SK-N-SH (cell line): ENCODE results near the gene ZFX. TPM values are rescaled to one million over a fixed set of nuclear protein-coding genes. Genes with fewer than 3 reads are reported as not detected.

Experiments used
- CTCF ChIA-PET: fragments of 300-600, 350-600 bp; formaldehyde crosslinking; extraction: SDS; loops from one replicate; lab custom pipeline; 2021; lab: Yijun Ruan, JAX
- POLR2A ChIA-PET: fragments of 350-600 bp; sonication (Branson Sonifier 250); formaldehyde crosslinking; extraction: SDS; loops from one replicate; lab custom pipeline; 2020; ENCODE audit warnings: antibody characterized with exemption, inconsistent platforms; lab: Yijun Ruan, JAX
- DNase-seq: peaks from one replicate; pipeline ENCODE4 v3.0.0; 2012
- H2AFZ ChIP-seq: fragments of 200-600 bp; sonication (generic); 2 replicates; pipeline ENCODE4 v1.8.1; 2016; ENCODE audit warnings: antibody characterized with exemption, mild to moderate bottlenecking, low read depth
- H3F3A ChIP-seq: fragments of 200-600 bp; sonication (generic); replicated peaks from 2 replicates; pipeline ENCODE3; 2016; ENCODE audit warnings: antibody characterized with exemption, mild to moderate bottlenecking; ENCODE audit not compliant: insufficient read depth
- H3K27ac ChIP-seq, 2 experiments: fragments of 200-500 bp in 1 of 2; fragments of 200-600 bp in 1 of 2; sonication (Bioruptor generic) in 1 of 2; sonication (generic), shearing (Covaris generic) in 1 of 2; 2 replicates each; pipeline versions ENCODE4 v1.5.1 to v1.6.1; 2014 to 2016; ENCODE audit warnings: low read depth in 2 of 2, inconsistent platforms in 1 of 2, low read length in 1 of 2, mild to moderate bottlenecking in 1 of 2, mixed read lengths in 1 of 2
- H3K27me3 ChIP-seq: fragments of 200-600 bp; sonication (generic), shearing (Covaris generic); 2 replicates; pipeline ENCODE4 v1.6.1; 2016; ENCODE audit warnings: mixed run types; ENCODE audit not compliant: insufficient read depth
- H3K36me3 ChIP-seq, 2 experiments: fragments of 200-500 bp in 1 of 2; fragments of 200-600 bp in 1 of 2; sonication (Bioruptor generic) in 1 of 2; sonication (generic) in 1 of 2; replicated peaks in 1 of 2; 2 replicates each; pipeline versions ENCODE3 to v1.5.1; 2014 to 2016; ENCODE audit warnings: low read length in 1 of 2, mild to moderate bottlenecking in 1 of 2; ENCODE audit not compliant: insufficient read depth in 2 of 2, control insufficient read depth in 1 of 2
- H3K4me1 ChIP-seq, 2 experiments: fragments of 200-500 bp in 1 of 2; fragments of 200-600 bp in 1 of 2; sonication (Bioruptor generic) in 1 of 2; sonication (generic), shearing (Covaris generic) in 1 of 2; 2 replicates each; pipeline versions ENCODE4 v1.5.1 to v1.6.1; 2014 to 2016; ENCODE audit warnings: low read depth in 1 of 2, low read length in 1 of 2, mixed run types in 1 of 2; ENCODE audit not compliant: insufficient read depth in 2 of 2, control insufficient read depth in 1 of 2
- H3K4me2 ChIP-seq: fragments of 200-600 bp; sonication (generic), shearing (Covaris generic); 2 replicates; pipeline ENCODE4 v1.6.1; 2017; ENCODE audit warnings: mixed run types
- H3K4me3 ChIP-seq, 2 experiments: fragments of 200-500 bp in 1 of 2; fragments of 200-600 bp in 1 of 2; sonication (Bioruptor generic) in 1 of 2; sonication (generic), shearing (Covaris generic) in 1 of 2; 2 replicates each; pipeline versions ENCODE4 v1.5.1 to v1.8.1; 2014 to 2016; ENCODE audit warnings: low read depth in 2 of 2, inconsistent platforms in 1 of 2, low read length in 1 of 2, mild to moderate bottlenecking in 1 of 2, mixed read lengths in 1 of 2, moderate library complexity in 1 of 2
- H3K79me2 ChIP-seq: fragments of 200-600 bp; sonication (generic); 2 replicates; pipeline ENCODE4 v1.8.1; 2017; ENCODE audit warnings: mild to moderate bottlenecking; ENCODE audit not compliant: insufficient read depth
- H3K9ac ChIP-seq: fragments of 200-600 bp; sonication (generic); 2 replicates; pipeline ENCODE4 v1.6.1; 2017; ENCODE audit warnings: mixed run types
- H3K9me2 ChIP-seq: fragments of 200-600 bp; sonication (generic); 2 replicates; pipeline ENCODE4 v1.6.1; 2017; ENCODE audit warnings: mixed run types
- H3K9me3 ChIP-seq: fragments of 200-600 bp; sonication (generic); 2 replicates; pipeline ENCODE4 v1.6.1; 2017; ENCODE audit warnings: mixed run types, mild to moderate bottlenecking, moderate library complexity
- H4K20me1 ChIP-seq: fragments of 200-600 bp; sonication (generic); 2 replicates; pipeline ENCODE4 v1.6.1; 2017; ENCODE audit warnings: mild to moderate bottlenecking, mixed run types; ENCODE audit not compliant: insufficient read depth
- CHD2 ChIP-seq: fragments of 150-350 bp; IDR thresholded peaks from 2 replicates; pipeline ENCODE4 v1.6.1; 2018; ENCODE audit warnings: low read length; ENCODE audit not compliant: partially characterized antibody
- ELF1 ChIP-seq: IDR thresholded peaks from 2 replicates; pipeline ENCODE4 v1.4.0; 2012
- EP300 ChIP-seq, 2 experiments: IDR thresholded peaks; 2 replicates each; pipeline versions ENCODE4 v1.4.0 to v1.6.1; 2012; ENCODE audit warnings: borderline replicate concordance in 1 of 2, low read depth in 1 of 2, low read length in 1 of 2
- FOSL2 ChIP-seq: IDR thresholded peaks from 2 replicates; pipeline ENCODE4 v1.4.0; 2012; ENCODE audit warnings: low read depth, mild to moderate bottlenecking, moderate library complexity, borderline replicate concordance
- FOXM1 ChIP-seq: IDR thresholded peaks from 2 replicates; pipeline ENCODE4 v1.4.0; 2012; ENCODE audit warnings: low read depth, mild to moderate bottlenecking
- GABPA ChIP-seq: IDR thresholded peaks from 2 replicates; pipeline ENCODE4 v1.4.0; 2012; ENCODE audit warnings: low read depth, mild to moderate bottlenecking
- GATA2 ChIP-seq: sonication (generic); formaldehyde crosslinking; IDR thresholded peaks from 2 replicates; pipeline ENCODE4 v1.5.0; 2020; ENCODE audit warnings: mild to moderate bottlenecking, missing genetic modification reagents
- MXI1 ChIP-seq: IDR thresholded peaks from 2 replicates; pipeline ENCODE4 v1.6.1; 2012; ENCODE audit warnings: mild to moderate bottlenecking, low read depth, low read length, improper control_type of control experiment
- NFIC ChIP-seq: IDR thresholded peaks from 2 replicates; pipeline ENCODE4 v1.4.0; 2012; ENCODE audit warnings: borderline replicate concordance
- POLR2AphosphoS5 ChIP-seq: IDR thresholded peaks from 2 replicates; pipeline ENCODE4 v1.6.1; 2012; ENCODE audit warnings: low read depth, low read length
- RCOR1 ChIP-seq: fragments of 150-350 bp; IDR thresholded peaks from 2 replicates; pipeline ENCODE4 v1.6.1; 2017; ENCODE audit warnings: antibody characterized with exemption, low read length
- RFX5 ChIP-seq: IDR thresholded peaks from 2 replicates; pipeline ENCODE4 v1.6.1; 2012; ENCODE audit warnings: mild to moderate bottlenecking, improper control_type of control experiment, low read length
- RXRA ChIP-seq: IDR thresholded peaks from 2 replicates; pipeline ENCODE4 v1.4.0; 2012; ENCODE audit warnings: low read depth, mild to moderate bottlenecking, borderline replicate concordance
- SIN3A ChIP-seq: IDR thresholded peaks from 2 replicates; pipeline ENCODE4 v1.6.1; 2012; ENCODE audit warnings: low read depth, mild to moderate bottlenecking, low read length, moderate library complexity, borderline replicate concordance
- TAF1 ChIP-seq: IDR thresholded peaks from 2 replicates; pipeline ENCODE4 v1.6.1; 2012; ENCODE audit warnings: low read depth, mild to moderate bottlenecking, low read length, moderate library complexity, borderline replicate concordance
- TCF12 ChIP-seq: IDR thresholded peaks from 2 replicates; pipeline ENCODE4 v1.4.0; 2012
- TEAD4 ChIP-seq: IDR thresholded peaks from 2 replicates; pipeline ENCODE4 v1.4.0; 2012; ENCODE audit warnings: mild to moderate bottlenecking, borderline replicate concordance; ENCODE audit not compliant: insufficient read depth
- USF2 ChIP-seq: fragments of 150-350 bp; IDR thresholded peaks from 2 replicates; pipeline ENCODE4 v1.6.1; 2017; ENCODE audit warnings: antibody characterized with exemption, low read length, low read depth, borderline replicate concordance
- YY1 ChIP-seq: IDR thresholded peaks from 2 replicates; pipeline ENCODE4 v1.4.0; 2012; ENCODE audit warnings: low read depth, mild to moderate bottlenecking
- ZBTB33 ChIP-seq: IDR thresholded peaks from 2 replicates; pipeline ENCODE4 v1.4.0; 2012; ENCODE audit warnings: low read depth, borderline replicate concordance
- WGBS: methylation state at CpG from one replicate; pipeline ENCODE4 v1.1.6; 2017; ENCODE audit warnings: low lambda C conversion rate; 5-methylcytosine and 5-hydroxymethylcytosine counted together
- polyA plus RNA-seq, 3 experiments: library from polyadenylated mRNA; depleted of rRNA; stranded (reverse); fragments of >200 nt; gene quantifications; 2 replicates each; pipeline ENCODE4 v1.2.3, GENCODE V29; 2012
- TF ChIP-seq, protein P1 (sequence below): IDR thresholded peaks from 2 replicates; pipeline ENCODE4; 2012
- TF ChIP-seq, protein P2 (sequence below): IDR thresholded peaks from 2 replicates; pipeline ENCODE4 v1.4.0; 2012; ENCODE audit warnings: low read depth, borderline replicate concordance

The ZFX gene
- polyA plus RNA-seq, 1 of the 3 experiments (the other 2 are of a cell fraction): 9.0 TPM

- CTCF ChIA-PET: interaction anchor here (1.0 kb wide), 1 partner anchor 172 kb away, joined by 3 read pairs; no protein-coding TSS in a partner anchor
- H3K27ac ChIP-seq: no peak overlapping the region
Measured at GRCh38 chrX:24253469-24253868, 103.9 kb downstream of the ZFX start.

DNA sequence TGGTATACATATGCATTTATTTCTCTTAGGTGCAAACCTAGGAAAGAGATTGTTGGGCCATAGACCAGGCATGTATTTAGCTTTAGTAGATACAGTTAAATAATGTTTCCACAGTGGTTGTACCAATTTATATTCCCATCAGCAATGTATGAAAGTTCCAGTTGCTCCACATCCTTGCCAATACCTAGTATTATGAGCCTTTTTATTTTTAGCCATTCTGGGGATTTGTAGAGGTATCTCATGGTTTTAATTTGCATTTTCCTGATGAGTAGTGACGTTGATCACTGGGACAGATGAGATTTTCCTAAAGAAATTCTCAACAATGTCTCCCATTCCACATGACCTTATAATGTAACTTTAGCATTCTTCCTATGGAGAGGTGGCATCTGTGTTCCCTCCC lies 107.5 kb downstream of the ZFX start:
- no peaks in the 10 kb centered on the region for H4K20me1 ChIP-seq
- H3K27ac ChIP-seq: no peak overlapping the region
- ChIA-PET CTCF (interaction anchor here (1.0 kb wide), 1 partner anchor 243 kb away, joined by 4 read pairs; no protein-coding TSS in a partner anchor), POLR2A (no interaction called here)
- no peaks in the 10 kb centered on the region for H3F3A ChIP-seq
- peaks cover 10% of the 10 kb centered on the region for H3K27me3 ChIP-seq
- H3K4me1 ChIP-seq: no peaks in the 10 kb centered on the region
- WGBS: 27% methylated on average over 1 of the region's 1 CpG
- TF ChIP-seq MXI1: no peak
- TF ChIP-seq YY1: no peak
- TF ChIP-seq CHD2: no peak
- no peak for TF ChIP-seq NFIC
- no peak for TF ChIP-seq FOSL2
- no peak for TF ChIP-seq ZBTB33
- no peak for TF ChIP-seq RXRA
- no peak for TF ChIP-seq FOXM1
- no peak for TF ChIP-seq RCOR1
- no peak for TF ChIP-seq GABPA
- no peak for TF ChIP-seq EP300 (IDR thresholded peaks at IDR 0.05; ENCODE audit: borderline replicate concordance in 1 of 2, low read depth in 1 of 2, low read length in 1 of 2)
- no peak for TF ChIP-seq TCF12
- TF ChIP-seq RFX5: no peak
- no peak for TF ChIP-seq SIN3A
- TF ChIP-seq TEAD4: no peak
- TF ChIP-seq ELF1: no peak
- TF ChIP-seq, protein P1, sequence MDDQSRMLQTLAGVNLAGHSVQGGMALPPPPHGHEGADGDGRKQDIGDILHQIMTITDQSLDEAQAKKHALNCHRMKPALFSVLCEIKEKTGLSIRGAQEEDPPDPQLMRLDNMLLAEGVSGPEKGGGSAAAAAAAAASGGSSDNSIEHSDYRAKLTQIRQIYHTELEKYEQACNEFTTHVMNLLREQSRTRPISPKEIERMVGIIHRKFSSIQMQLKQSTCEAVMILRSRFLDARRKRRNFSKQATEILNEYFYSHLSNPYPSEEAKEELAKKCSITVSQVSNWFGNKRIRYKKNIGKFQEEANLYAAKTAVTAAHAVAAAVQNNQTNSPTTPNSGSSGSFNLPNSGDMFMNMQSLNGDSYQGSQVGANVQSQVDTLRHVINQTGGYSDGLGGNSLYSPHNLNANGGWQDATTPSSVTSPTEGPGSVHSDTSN: no peak
- H2AFZ ChIP-seq: no peak overlapping the region
- no peak overlapping the region for H3K9ac ChIP-seq
- no peaks in the 10 kb centered on the region for H3K79me2 ChIP-seq
- H3K4me2 ChIP-seq: no peak overlapping the region
- no peaks in the 10 kb centered on the region for H3K9me2 ChIP-seq
- DNase-seq: no peak
- no peak overlapping the region for H3K4me3 ChIP-seq
- H3K9me3 ChIP-seq: no peaks in the 10 kb centered on the region
- no peaks in the 10 kb centered on the region for H3K36me3 ChIP-seq

More at GRCh38 chrX:24253469-24253868, 103.9 kb downstream of the ZFX start:
- no peaks in the 10 kb centered on the region for H3K79me2 ChIP-seq
- no peaks in the 10 kb centered on the region for H3K4me1 ChIP-seq
- H3K9me2 ChIP-seq: no peaks in the 10 kb centered on the region
- H3K9ac ChIP-seq: no peak overlapping the region
- no peaks in the 10 kb centered on the region for H3F3A ChIP-seq
- 24% methylated on average over 1 of the region's 1 CpG for WGBS
- H3K27me3 ChIP-seq: peaks cover 10% of the 10 kb centered on the region
- DNase-seq: no peak
- no peaks in the 10 kb centered on the region for H3K9me3 ChIP-seq
- no peak overlapping the region for H3K4me3 ChIP-seq
- H3K36me3 ChIP-seq: no peaks in the 10 kb centered on the region
- no peak overlapping the region for H2AFZ ChIP-seq
- H4K20me1 ChIP-seq: no peaks in the 10 kb centered on the region
- H3K4me2 ChIP-seq: no peak overlapping the region
- no peak for TF ChIP-seq ELF1
- TF ChIP-seq, protein P2, sequence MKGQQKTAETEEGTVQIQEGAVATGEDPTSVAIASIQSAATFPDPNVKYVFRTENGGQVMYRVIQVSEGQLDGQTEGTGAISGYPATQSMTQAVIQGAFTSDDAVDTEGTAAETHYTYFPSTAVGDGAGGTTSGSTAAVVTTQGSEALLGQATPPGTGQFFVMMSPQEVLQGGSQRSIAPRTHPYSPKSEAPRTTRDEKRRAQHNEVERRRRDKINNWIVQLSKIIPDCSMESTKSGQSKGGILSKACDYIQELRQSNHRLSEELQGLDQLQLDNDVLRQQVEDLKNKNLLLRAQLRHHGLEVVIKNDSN: no peak
- TF ChIP-seq TAF1: no peak
- no peak for TF ChIP-seq RCOR1
- TF ChIP-seq USF2: no peak
- no peak for TF ChIP-seq GATA2 (CRISPR knock-in tag)
- no peak for TF ChIP-seq RXRA
- TF ChIP-seq EP300 (IDR thresholded peaks at IDR 0.05; ENCODE audit: borderline replicate concordance in 1 of 2, low read depth in 1 of 2, low read length in 1 of 2): no peak
- TF ChIP-seq POLR2AphosphoS5: no peak
- TF ChIP-seq FOXM1: no peak
- POLR2A ChIA-PET: interaction anchor here (0.6 kb wide), 1 partner anchor 58 kb away, joined by 4 read pairs; no protein-coding TSS in a partner anchor
